C4-2B (cell line): Measurements from ENCODE around the gene EIF3K.

Experiments
- CTCF ChIP-seq: fragments of 450-650 bp; conservative IDR thresholded peaks from 2 replicates; pipeline ENCODE4 v1.5.1; 2017; ENCODE audit warnings: mild to moderate bottlenecking
- ZFX ChIP-seq: fragments of 450-650 bp; IDR thresholded peaks from 2 replicates; pipeline ENCODE4 v1.6.1; 2017

- no peak for TF ChIP-seq CTCF
- TF ChIP-seq ZFX = no peak
These were observed 47.3 kb upstream of the EIF3K start for GRCh38 chr19:38571682-38572081.
